ENCODE measurements around the gene SCYL2. TPM values are rescaled to one million over a fixed set of nuclear protein-coding genes. Genes with fewer than 3 reads are reported as not detected.
"Not testable (repeated sequence)": the region's sequence is repeated elsewhere in the genome, so short reads cannot be mapped to it uniquely, and the experiment has no call there.

The SCYL2 gene
- total and polyA plus RNA-seq, 7 donors: 17.5 to 97.3 (median 52.4) TPM

- intact Hi-C loops (cut with DNase I): no loop called here
- Histone ChIP-seq H3K27ac (no peak overlapping the region), H3K4me1 (peaks cover 0 to 30% (median 18%) of the 10 kb centered on the region in 4 donors), H3K9me3 (no peaks in the 10 kb centered on the region), H3K27me3 (no peaks in the 10 kb centered on the region), H3K36me3 (no peaks in the 10 kb centered on the region), H3K4me3 (no peak overlapping the region)
- no peak for TF ChIP-seq POLR2AphosphoS5 (IDR thresholded peaks at IDR 0.05)
- 85 to 95% methylated on average over 4 of the region's 4 CpGs for WGBS, 2 donors
- no peak for DNase-seq
These were observed 6.8 kb downstream of the SCYL2 start for GRCh38 chr12:100273782-100274181.

- intact Hi-C loops (cut with DNase I): no loop called here
- Histone ChIP-seq H3K4me3 (no peak overlapping the region), H3K4me1 (peaks cover 0 to 25% (median 14%) of the 10 kb centered on the region in 4 donors), H3K36me3 (no peaks in the 10 kb centered on the region), H3K9me3 (no peaks in the 10 kb centered on the region), H3K27me3 (no peaks in the 10 kb centered on the region), H3K27ac (no peak overlapping the region)
- WGBS, 2 donors: 49 to 77% methylated on average over 2 of the region's 2 CpGs
- no peak for DNase-seq
- no peak for TF ChIP-seq POLR2A (IDR thresholded peaks at IDR 0.05)
- TF ChIP-seq POLR2AphosphoS5 (IDR thresholded peaks at IDR 0.05): no peak
- TF ChIP-seq, protein P1, sequence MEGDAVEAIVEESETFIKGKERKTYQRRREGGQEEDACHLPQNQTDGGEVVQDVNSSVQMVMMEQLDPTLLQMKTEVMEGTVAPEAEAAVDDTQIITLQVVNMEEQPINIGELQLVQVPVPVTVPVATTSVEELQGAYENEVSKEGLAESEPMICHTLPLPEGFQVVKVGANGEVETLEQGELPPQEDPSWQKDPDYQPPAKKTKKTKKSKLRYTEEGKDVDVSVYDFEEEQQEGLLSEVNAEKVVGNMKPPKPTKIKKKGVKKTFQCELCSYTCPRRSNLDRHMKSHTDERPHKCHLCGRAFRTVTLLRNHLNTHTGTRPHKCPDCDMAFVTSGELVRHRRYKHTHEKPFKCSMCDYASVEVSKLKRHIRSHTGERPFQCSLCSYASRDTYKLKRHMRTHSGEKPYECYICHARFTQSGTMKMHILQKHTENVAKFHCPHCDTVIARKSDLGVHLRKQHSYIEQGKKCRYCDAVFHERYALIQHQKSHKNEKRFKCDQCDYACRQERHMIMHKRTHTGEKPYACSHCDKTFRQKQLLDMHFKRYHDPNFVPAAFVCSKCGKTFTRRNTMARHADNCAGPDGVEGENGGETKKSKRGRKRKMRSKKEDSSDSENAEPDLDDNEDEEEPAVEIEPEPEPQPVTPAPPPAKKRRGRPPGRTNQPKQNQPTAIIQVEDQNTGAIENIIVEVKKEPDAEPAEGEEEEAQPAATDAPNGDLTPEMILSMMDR (IDR thresholded peaks at IDR 0.05): no peak
- TF ChIP-seq EP300 (IDR thresholded peaks at IDR 0.05): no peak
These were observed 7.3 kb downstream of the SCYL2 start for GRCh38 chr12:100274291-100274690.

- no peaks in the 10 kb centered on the region for H3K9me3 ChIP-seq
- intact Hi-C loops (cut with DNase I): no loop called here
- TF ChIP-seq, protein P1 (IDR thresholded peaks at IDR 0.05): no peak
- TF ChIP-seq POLR2AphosphoS5 (IDR thresholded peaks at IDR 0.05) (no peak), EP300 (IDR thresholded peaks at IDR 0.05) (no peak), POLR2A (IDR thresholded peaks at IDR 0.05) (no peak)
- peaks cover 0 to 12% (median 0%) of the 10 kb centered on the region in 4 donors for H3K36me3 ChIP-seq
- peaks cover 0 to 9% (median 2%) of the 10 kb centered on the region in 4 donors for H3K4me1 ChIP-seq
- 96% methylated on average over 7 of the region's 7 CpGs for WGBS, 2 donors
- no peak for DNase-seq
- H3K27ac ChIP-seq: no peak overlapping the region
- H3K4me3 ChIP-seq: no peak overlapping the region
- no peaks in the 10 kb centered on the region for H3K27me3 ChIP-seq
These were observed 12.2 kb downstream of the SCYL2 start for GRCh38 chr12:100279159-100279558.

DNA sequence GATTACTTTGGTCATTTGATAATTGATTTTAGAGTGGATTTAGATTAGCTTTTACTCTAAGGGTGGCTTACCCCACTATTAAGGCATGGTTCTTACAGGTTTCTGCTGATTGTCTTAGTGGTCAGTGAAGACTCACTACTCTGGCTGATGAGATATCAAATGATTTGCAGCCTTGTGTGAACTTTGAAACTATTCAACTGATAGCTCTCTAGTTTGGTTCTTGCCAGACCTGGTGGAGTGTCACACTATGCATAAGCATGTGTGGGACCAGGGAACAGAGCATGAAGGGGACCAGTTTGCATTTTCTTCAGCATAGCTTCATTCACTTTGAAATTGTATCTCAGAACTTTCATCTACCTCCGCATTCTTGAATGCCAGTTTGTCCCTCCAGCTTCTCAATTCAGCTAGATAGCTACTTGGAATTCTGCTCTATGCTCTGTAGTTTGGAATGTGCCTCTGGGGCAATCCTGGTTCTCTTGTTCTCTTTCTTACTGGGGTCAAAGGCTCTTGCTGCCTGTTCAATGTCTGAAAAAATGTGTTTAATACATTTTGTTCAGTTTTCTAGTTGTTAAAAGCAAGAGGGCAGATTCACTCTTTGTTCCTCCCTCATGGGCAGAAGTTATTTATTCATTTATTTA is 12.7 kb downstream of the SCYL2 start:
- no peak for DNase-seq
- Histone ChIP-seq H3K27ac (no peak overlapping the region), H3K27me3 (no peaks in the 10 kb centered on the region), H3K4me3 (no peak overlapping the region), H3K9me3 (no peaks in the 10 kb centered on the region), H3K4me1 (peaks cover 0 to 9% (median 2%) of the 10 kb centered on the region in 4 donors), H3K36me3 (peaks cover 0 to 18% (median 0%) of the 10 kb centered on the region in 4 donors)
- intact Hi-C loops (cut with DNase I): no loop called here
- no peak for TF ChIP-seq POLR2AphosphoS5 (IDR thresholded peaks at IDR 0.05)
- TF ChIP-seq POLR2A (IDR thresholded peaks at IDR 0.05): no peak
- TF ChIP-seq, protein P1 (IDR thresholded peaks at IDR 0.05): no peak
- no peak for TF ChIP-seq EP300 (IDR thresholded peaks at IDR 0.05)
- 79 to 95% methylated on average over 1 of the region's 1 CpG for WGBS, 2 donors

DNA sequence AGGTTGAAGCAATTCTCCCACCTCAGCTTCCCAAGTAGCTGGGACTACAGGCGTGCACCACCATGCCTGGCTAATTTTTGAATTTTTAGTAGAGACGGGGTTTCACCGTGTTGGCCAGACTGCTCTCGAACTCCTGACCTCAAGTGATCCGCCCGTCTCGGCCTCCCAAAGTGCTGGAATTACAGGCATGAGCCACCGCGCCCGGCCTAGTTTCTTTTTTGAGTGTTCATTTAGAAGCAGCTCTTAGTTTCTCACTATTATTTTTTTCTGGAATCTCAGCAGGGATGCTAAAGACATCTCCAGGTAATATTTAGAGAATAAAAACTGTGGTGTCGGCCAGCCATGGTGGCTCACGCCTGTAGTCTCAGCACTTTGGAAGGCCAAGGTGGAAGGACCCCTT is 17.6 kb downstream of the SCYL2 start:
- H3K27ac ChIP-seq; H3K4me3 ChIP-seq; H3K9me3 ChIP-seq; H3K27me3 ChIP-seq; intact Hi-C loops (cut with DNase I); DNase-seq: not testable (repeated sequence)
- Histone ChIP-seq H3K36me3 (peaks cover 0 to 21% (median 0%) of the 10 kb centered on the region in 4 donors), H3K4me1 (peaks cover 0 to 12% (median 4%) of the 10 kb centered on the region in 4 donors)
- WGBS, 2 donors: 94 to 96% methylated on average over 12 of the region's 12 CpGs

DNA sequence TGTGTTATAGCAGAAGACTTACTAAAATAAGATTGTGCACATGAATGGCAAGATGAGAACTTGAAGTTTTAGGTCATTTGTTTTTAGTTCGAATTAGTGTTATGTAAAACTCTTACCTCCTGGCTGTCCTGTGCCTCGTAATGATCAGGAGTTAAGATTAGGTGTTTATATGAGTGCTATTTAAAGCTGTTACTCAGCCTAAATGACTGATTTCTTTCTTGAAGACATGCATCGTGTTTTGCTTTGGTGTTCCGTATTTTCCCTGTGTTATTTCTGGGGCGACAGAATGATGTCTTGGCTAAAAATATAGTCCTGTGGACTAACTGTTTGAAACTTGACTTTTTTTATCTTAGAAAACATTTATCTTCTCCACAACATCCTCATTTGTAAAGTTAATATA is 22.1 kb downstream of the SCYL2 start:
- no peak for TF ChIP-seq EP300 (IDR thresholded peaks at IDR 0.05)
- TF ChIP-seq, protein P1 (IDR thresholded peaks at IDR 0.05): no peak
- no peak for TF ChIP-seq POLR2AphosphoS5 (IDR thresholded peaks at IDR 0.05)
- no peak for TF ChIP-seq POLR2A (IDR thresholded peaks at IDR 0.05)
- H3K36me3 ChIP-seq: peaks cover 0 to 30% (median 2%) of the 10 kb centered on the region in 4 donors
- H3K27ac ChIP-seq: no peak overlapping the region
- no peak for DNase-seq
- peaks cover 0 to 7% (median 2%) of the 10 kb centered on the region in 4 donors for H3K4me1 ChIP-seq
- intact Hi-C loops (cut with DNase I): no loop called here
- WGBS, 2 donors: 91% methylated on average over 5 of the region's 5 CpGs
- no peaks in the 10 kb centered on the region for H3K27me3 ChIP-seq
- no peaks in the 10 kb centered on the region for H3K9me3 ChIP-seq
- no peak overlapping the region for H3K4me3 ChIP-seq

Data from sigmoid colon (tissue), 7 donors.